K562 (cell line): ENCODE measurements around the gene CCDC167. TPM values are rescaled to one million over a fixed set of nuclear protein-coding genes. Genes with fewer than 3 reads are reported as not detected.
A peak's percentile ranks its signal among the peaks of the same experiment; 100 is the strongest.

Experiments
- ATAC-seq: fragments of 200-7000 bp; cut with Tn5 transposase; 3 replicates; pipeline ENCODE4 v1.9.1; 2020; ENCODE audit warnings: moderate library complexity
- Bru-seq: library from RNA; stranded (reverse); fragments of 400-500 nt; gene quantifications from one replicate; lab custom pipeline; 2021; lab: Mats Ljungman, UMichigan
- BruChase-seq, 2 experiments: library from RNA; stranded (reverse); fragments of 400-500 nt; gene quantifications; one replicate each; lab custom pipeline; 2021; lab: Mats Ljungman, UMichigan
- BruUV-seq: library from RNA; stranded (reverse); fragments of 400-500 nt; replicated peaks from 2 replicates; lab custom pipeline; 2021; lab: Mats Ljungman, UMichigan
- CTCF ChIA-PET: fragments of 300-600 bp; formaldehyde crosslinking; extraction: SDS; loops from one replicate; lab custom pipeline; 2021; ENCODE audit warnings: low intra/inter-chr PET ratio; lab: Yijun Ruan, JAX
- POLR2A ChIA-PET: fragments of 300-600, 350-650 bp; sonication (Branson Sonifier 250); formaldehyde crosslinking; extraction: SDS; loops from one replicate; lab custom pipeline; 2021; ENCODE audit warnings: antibody characterized with exemption, inconsistent platforms; lab: Yijun Ruan, JAX
- DNase-seq, 4 experiments: peaks; one replicate each; pipeline versions ENCODE4 v3.0.0 to v3.0.0-alpha.2; 2011 to 2018; ENCODE audit warnings: low spot score in 3 of 4, mixed read lengths in 3 of 4; ENCODE audit errors: extremely low read depth in 1 of 4
- FAIRE-seq: peaks from 2 replicates; lab custom pipeline; 2011; peaks lifted over from hg19 to GRCh38; lab: Jason Lieb, UNC
- H2AFZ ChIP-seq: 2 replicates; pipeline ENCODE4 v1.6.0; 2011; ENCODE audit warnings: low read depth, low read length, control low read depth, inconsistent platforms
- H3K27ac ChIP-seq: fragments of 200-600 bp; 3 replicates; pipeline ENCODE4 v1.8.0; 2011; ENCODE audit warnings: low read depth, mild to moderate bottlenecking, control low read depth, inconsistent platforms, low read length, moderate library complexity, mixed read lengths; ENCODE audit errors: extremely low read depth
- H3K27me3 ChIP-seq, 2 experiments: fragments of 300-600 bp in 1 of 2; 2 replicates in 1 of 2; 3 replicates in 1 of 2; pipeline versions ENCODE4 v1.6.0 to v1.8.0; 2011; ENCODE audit warnings: inconsistent platforms in 2 of 2, low read length in 2 of 2, mild to moderate bottlenecking in 1 of 2, mixed read lengths in 1 of 2, moderate library complexity in 1 of 2; ENCODE audit not compliant: control insufficient read depth in 2 of 2, insufficient read depth in 2 of 2
- H3K36me3 ChIP-seq: fragments of 300-600 bp; 3 replicates; pipeline ENCODE4 v1.8.0; 2011; ENCODE audit warnings: mild to moderate bottlenecking, low read length, inconsistent platforms; ENCODE audit not compliant: control insufficient read depth, insufficient read depth
- H3K4me1 ChIP-seq, 2 experiments: fragments of 200-600 bp in 1 of 2; replicated peaks in 1 of 2; 2 replicates in 1 of 2; 3 replicates in 1 of 2; pipeline versions ENCODE4 v1.5.1 to v1.8.0; 2011; ENCODE audit warnings: inconsistent platforms in 2 of 2, low read length in 2 of 2, mild to moderate bottlenecking in 1 of 2, mixed read lengths in 1 of 2, moderate library complexity in 1 of 2; ENCODE audit not compliant: control insufficient read depth in 2 of 2, insufficient read depth in 2 of 2
- H3K4me2 ChIP-seq: 2 replicates; pipeline ENCODE4 v1.6.1; 2011; ENCODE audit warnings: low read length, control low read depth, inconsistent platforms, mixed read lengths; ENCODE audit not compliant: insufficient read depth
- H3K4me3 ChIP-seq: fragments of 200-600 bp; sonication (generic), shearing (Covaris generic); 2 replicates; pipeline ENCODE4 v1.5.1; 2016; ENCODE audit warnings: control low read depth, inconsistent platforms
- H3K79me2 ChIP-seq: fragments of 200-600 bp; 3 replicates; pipeline ENCODE4 v1.8.0; 2011; ENCODE audit warnings: low read length, inconsistent platforms; ENCODE audit not compliant: control insufficient read depth, insufficient read depth
- H3K9ac ChIP-seq, 2 experiments: 2 replicates each; pipeline versions ENCODE4 v1.6.0 to v1.6.1; 2011; ENCODE audit warnings: low read depth in 2 of 2, low read length in 2 of 2, control low read depth in 1 of 2, inconsistent platforms in 1 of 2, mild to moderate bottlenecking in 1 of 2, mixed read lengths in 1 of 2; ENCODE audit not compliant: insufficient read depth in 1 of 2
- H3K9me1 ChIP-seq: one replicate; pipeline ENCODE4 v1.6.0; 2011; ENCODE audit warnings: inconsistent platforms, mild to moderate bottlenecking, low read length, moderate library complexity; ENCODE audit not compliant: control insufficient read depth, insufficient read depth
- H3K9me3 ChIP-seq: replicated peaks from 2 replicates; pipeline ENCODE4 v1.5.1; 2011; ENCODE audit warnings: low read depth, low read length, inconsistent platforms; ENCODE audit not compliant: control insufficient read depth, insufficient read depth
- H4K20me1 ChIP-seq: replicated peaks from 2 replicates; pipeline ENCODE4 v1.6.1; 2011; ENCODE audit warnings: low read length, inconsistent platforms, mixed read lengths; ENCODE audit not compliant: control insufficient read depth, insufficient read depth
- AFF4 ChIP-seq: sonication (generic); formaldehyde crosslinking; IDR thresholded peaks from 2 replicates; pipeline ENCODE4 v1.8.0; 2023; ENCODE audit warnings: mild to moderate bottlenecking, missing genetic modification reagents
- ETV6 ChIP-seq, 3 experiments: fragments of 150-350 bp in 1 of 3; sonication (generic) in 1 of 3; formaldehyde crosslinking in 1 of 3; IDR thresholded peaks; 2 replicates each; pipeline versions ENCODE4 v1.6.1 to v1.8.0; 2014 to 2022; ENCODE audit warnings: borderline replicate concordance in 2 of 3, low read depth in 2 of 3, antibody characterized with exemption in 1 of 3, low read length in 1 of 3, mild to moderate bottlenecking in 1 of 3, missing genetic modification reagents in 1 of 3
- HMGN3 ChIP-seq: IDR thresholded peaks from 2 replicates; pipeline ENCODE4 v1.6.1; 2011; ENCODE audit warnings: borderline replicate concordance, low read depth, mild to moderate bottlenecking, mixed read lengths, low read length; ENCODE audit not compliant: insufficient read length; ENCODE audit errors: extremely low read depth
- RBM22 ChIP-seq: fragments of 200-400 bp; formaldehyde crosslinking; IDR thresholded peaks from 2 replicates; pipeline ENCODE4 v1.6.1; 2018; ENCODE audit warnings: low read length, low read depth; ENCODE audit not compliant: poor library complexity, severe bottlenecking
- TCF7L2 ChIP-seq: fragments of 150-350 bp; IDR thresholded peaks from 2 replicates; pipeline ENCODE4 v1.6.1; 2016; ENCODE audit warnings: low read depth, mild to moderate bottlenecking, low read length, moderate library complexity
- ZNF232 ChIP-seq: sonication (generic); formaldehyde crosslinking; IDR thresholded peaks from 2 replicates; pipeline ENCODE4 v1.8.0; 2022; ENCODE audit warnings: mild to moderate bottlenecking, missing genetic modification reagents
- whole genome bisulfite sequencing: fragments of 100-300 bp; shearing (Covaris generic); methylation state at CpG from one replicate; pipeline ENCODE4 v1.1.6; 2016; ENCODE audit warnings: low coverage, mixed read lengths; ENCODE audit not compliant: insufficient coverage; ENCODE audit errors: missing lambda C conversion rate; 5-methylcytosine and 5-hydroxymethylcytosine counted together
- in situ Hi-C: fragments of 300-500 bp; cut with MboI; formaldehyde crosslinking; loops from 4 replicates; pipeline ENCODE4 v1.15.0; 2018; ENCODE audit warnings: inconsistent platforms, mixed read lengths
- intact Hi-C: fragments of 100-400 bp; cut with micrococcal nuclease; formaldehyde crosslinking; loops from 2 replicates; pipeline ENCODE4 v1.14.2; 2022
- long read RNA-seq, 3 experiments: library from polyadenylated mRNA in 2 of 3; library from RNA in 1 of 3; unstranded in 2 of 3; stranded (forward) in 1 of 3; transcript quantifications; one replicate each; pipeline ENCODE4 v2.0.0, GENCODE V29; 2019 to 2022
- polyA minus RNA-seq, 3 experiments: library from RNA; depleted of rRNA, polyadenylated mRNA; stranded (reverse); fragments of >200 nt; gene quantifications; 2 replicates each; pipeline ENCODE4 v1.2.3, GENCODE V29; 2011
- polyA plus RNA-seq, 8 experiments: library from polyadenylated mRNA; depleted of rRNA in 4 of 8; stranded (reverse) in 5 of 8; unstranded in 3 of 8; fragments of >200 nt; fragmentation: Nextera tagmentation in 2 of 8; fragmentation: Illumina TruSeq in 1 of 8; extraction: Ambion mirVana in 2 of 8; extraction: Trizol in 1 of 8; gene quantifications; 2 replicates each; pipeline versions ENCODE4 v1.2.1 to v1.2.3, GENCODE V29; 2011 to 2014; ENCODE audit warnings: inconsistent platforms in 1 of 8, missing spikeins in 1 of 8
- total RNA-seq, 7 experiments: library from RNA; depleted of rRNA in 6 of 7; stranded (reverse); fragments of >200 nt in 6 of 7; fragmentation: Illumina TruSeq in 2 of 7; extraction: Trizol in 2 of 7; gene quantifications; 2 replicates each; pipeline versions ENCODE4 v1.2.1 to v1.2.3, GENCODE V29; 2011 to 2021; ENCODE audit warnings: low replicate concordance in 1 of 7
- TF ChIP-seq, protein P1 (sequence below): fragments of 450-650 bp; IDR thresholded peaks from 2 replicates; pipeline ENCODE4 v1.6.1; 2017; ENCODE audit warnings: antibody characterized with exemption

Gene CCDC167
- total RNA-seq (2011; cell fraction: chromatin; rRNA removed; ENCODE audit: low replicate concordance) = 2.3 and 8.0 TPM in 2 replicates
- 14.3 and 16.6 TPM in 2 replicates for total RNA-seq (2011; cell fraction: nucleolus; rRNA removed)
- total RNA-seq (2011; cell fraction: nucleoplasm; rRNA removed) = 11.5 and 13.2 TPM in 2 replicates
- total RNA-seq (2014; rRNA removed) (30.8 and 43.7 TPM in 2 replicates), total RNA-seq (2014; rRNA removed; fragmentation: Illumina TruSeq; extraction: Trizol) (28.3 and 31.8 TPM in 2 replicates), total RNA-seq (2015; rRNA removed; fragmentation: Illumina TruSeq; extraction: Trizol) (36.8 and 38.6 TPM in 2 replicates), total RNA-seq (2021) (26.0 and 26.8 TPM in 2 replicates), polyA plus RNA-seq (2011; rRNA removed) (45.2 and 55.1 TPM in 2 replicates), polyA plus RNA-seq (2014; fragmentation: Illumina TruSeq; extraction: Trizol) (63.1 and 73.7 TPM in 2 replicates), polyA plus RNA-seq (2014; fragmentation: Nextera tagmentation; extraction: Ambion mirVana) (100 to 1,000 TPM in 1 of 2 experiments, 10 to 100 TPM in 1; 85.0 to 114 TPM), polyA plus RNA-seq (2014; rRNA removed) (40.5 and 45.9 TPM in 2 replicates), polyA minus RNA-seq (2011; rRNA and poly(A)+ RNA removed) (12.1 and 13.5 TPM in 2 replicates), Bru-seq, nascent RNA (percentile 61 among the genes with signal in this experiment), BruChase-seq, experiment 1, labeled RNA remaining after a 2-hour chase (percentile 50 among the genes with signal in this experiment), BruChase-seq, experiment 2, labeled RNA remaining after a 6-hour chase (percentile 50 among the genes with signal in this experiment)
- 63.9 and 67.1 TPM in 2 replicates for polyA plus RNA-seq (2011; cell fraction: cytosol; rRNA removed)
- polyA plus RNA-seq (2011; cell fraction: nucleus; rRNA removed) = 19.8 and 25.9 TPM in 2 replicates
- polyA plus RNA-seq (2012) = 45.2 and 53.6 TPM in 2 replicates
- polyA minus RNA-seq (2011; cell fraction: cytosol; rRNA and poly(A)+ RNA removed) = 12.3 and 12.8 TPM in 2 replicates
- 3.8 and 5.9 TPM in 2 replicates for polyA minus RNA-seq (2011; cell fraction: nucleus; rRNA and poly(A)+ RNA removed)
- long read RNA-seq, experiment 1, transcript CCDC167-201 (4 exons, 619 nt) = major isoform, 44 of 47 reads
- long read RNA-seq, experiment 1, partial matches to known transcripts = 0 of 47 reads
- long read RNA-seq, experiment 1, other reads (novel, unspliced or antisense) = 3 of 47 reads
- long read RNA-seq, experiment 2, transcript CCDC167-201 (4 exons, 619 nt) = major isoform, 28 of 32 reads
- long read RNA-seq, experiment 2, partial matches to known transcripts = 1 of 32 reads
- long read RNA-seq, experiment 2, other reads (novel, unspliced or antisense) = 3 of 32 reads
- long read RNA-seq, experiment 3, transcript CCDC167-201 (4 exons, 619 nt) = major isoform, 21 of 24 reads
- long read RNA-seq, experiment 3, partial matches to known transcripts = 1 of 24 reads
- long read RNA-seq, experiment 3, other reads (novel, unspliced or antisense) = 2 of 24 reads

- peak; percentile 99 to 100 (median 99) for DNase-seq
- H3K27me3 ChIP-seq = no peaks in the 10 kb centered on the region
- no peaks in the 10 kb centered on the region for H4K20me1 ChIP-seq
- TSS peak; percentile 62 for BruUV-seq
- H3K79me2 ChIP-seq = peaks cover 4% of the 10 kb centered on the region; the same call in 1 of the 3 replicates
- POLR2A ChIA-PET = interaction anchor here (0.5 to 1.7 kb wide), 6 partner anchors 9 to 346 kb away, joined by 3 to 13 read pairs (median 4); partner anchors contain the start of gene MDGA1
- FAIRE-seq = peak; percentile 98
- H3K9me1 ChIP-seq = no peaks in the 10 kb centered on the region
- peaks cover 11 to 26% of the 10 kb centered on the region in 2 experiments; a peak in 3 of 5 replicates for H3K4me1 ChIP-seq
- in situ Hi-C loops (no loop called here), intact Hi-C loops (no loop called here)
- H2AFZ ChIP-seq = peak within 1 kb of the TSS; percentile 95
- CTCF ChIA-PET = no interaction called here
- 2% methylated on average over 38 of the region's 38 CpGs for WGBS
- peak within 1 kb of the TSS; percentile 85 for H3K4me2 ChIP-seq
- peak within 1 kb of the TSS; percentile 53 for H3K4me3 ChIP-seq
- no peaks in the 10 kb centered on the region; the same call in 1 of the 2 replicates for H3K9me3 ChIP-seq
- ATAC-seq = peak; percentile 95
- no peaks in the 10 kb centered on the region; the same call in 2 of the 3 replicates for H3K36me3 ChIP-seq
- H3K27ac ChIP-seq = peak within 1 kb of the TSS; percentile 68
- H3K9ac ChIP-seq = peak within 1 kb of the TSS; percentile 74 to 90
- no peak for TF ChIP-seq HMGN3
- no peak; the same call in 1 of the 2 replicates for TF ChIP-seq TCF7L2
- no peak for TF ChIP-seq ETV6 (IDR thresholded peaks at IDR 0.05; ENCODE audit: borderline replicate concordance in 1 of 2, low read depth in 2 of 2, low read length in 1 of 2)
- TF ChIP-seq ETV6 (CRISPR knock-in tag; IDR thresholded peaks at IDR 0.05; ENCODE audit: borderline replicate concordance) = no peak
- TF ChIP-seq AFF4 (CRISPR knock-in tag) = no peak
- TF ChIP-seq ZNF232 (CRISPR knock-in tag) = no peak
- TF ChIP-seq RBM22 = no peak
- TF ChIP-seq, protein P1, sequence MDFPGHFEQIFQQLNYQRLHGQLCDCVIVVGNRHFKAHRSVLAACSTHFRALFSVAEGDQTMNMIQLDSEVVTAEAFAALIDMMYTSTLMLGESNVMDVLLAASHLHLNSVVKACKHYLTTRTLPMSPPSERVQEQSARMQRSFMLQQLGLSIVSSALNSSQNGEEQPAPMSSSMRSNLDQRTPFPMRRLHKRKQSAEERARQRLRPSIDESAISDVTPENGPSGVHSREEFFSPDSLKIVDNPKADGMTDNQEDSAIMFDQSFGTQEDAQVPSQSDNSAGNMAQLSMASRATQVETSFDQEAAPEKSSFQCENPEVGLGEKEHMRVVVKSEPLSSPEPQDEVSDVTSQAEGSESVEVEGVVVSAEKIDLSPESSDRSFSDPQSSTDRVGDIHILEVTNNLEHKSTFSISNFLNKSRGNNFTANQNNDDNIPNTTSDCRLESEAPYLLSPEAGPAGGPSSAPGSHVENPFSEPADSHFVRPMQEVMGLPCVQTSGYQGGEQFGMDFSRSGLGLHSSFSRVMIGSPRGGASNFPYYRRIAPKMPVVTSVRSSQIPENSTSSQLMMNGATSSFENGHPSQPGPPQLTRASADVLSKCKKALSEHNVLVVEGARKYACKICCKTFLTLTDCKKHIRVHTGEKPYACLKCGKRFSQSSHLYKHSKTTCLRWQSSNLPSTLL = no peak
Observed at GRCh38 chr6:37499433-37500293, at the start of gene CCDC167. Gene CCDC167, minus strand, starts transcription at chr6:37499893. Its CDS starts 30 bp downstream, at chr6:37499863.
